Neural progenitor cell (in vitro differentiated cells): ENCODE measurements around the gene ZNF423.

Experiments
- CTCF ChIP-seq: fragments of 200-600 bp; sonication (generic); IDR thresholded peaks from 2 replicates; pipeline ENCODE4 v1.5.1; 2017; ENCODE audit warnings: antibody characterized with exemption, mild to moderate bottlenecking
- EZH2 ChIP-seq: fragments of 200-600 bp; sonication (generic); IDR thresholded peaks from 2 replicates; pipeline ENCODE4 v1.6.1; 2017; ENCODE audit warnings: antibody characterized with exemption, mild to moderate bottlenecking, moderate library complexity
- EZH2phosphoT487 ChIP-seq: fragments of 200-600 bp; sonication (generic); IDR thresholded peaks from 2 replicates; pipeline ENCODE4 v1.6.1; 2017; ENCODE audit warnings: antibody characterized with exemption

- no peak for TF ChIP-seq EZH2
- no peak for TF ChIP-seq CTCF
- no peak for TF ChIP-seq EZH2phosphoT487
Measured at GRCh38 chr16:49510654-49511305, 345.1 kb downstream of the ZNF423 start.
